ENCODE results near the gene FAM217B. TPM values are rescaled to one million over a fixed set of nuclear protein-coding genes. Genes with fewer than 3 reads are reported as not detected.

The FAM217B gene
- total and polyA plus RNA-seq, 2 donors (not counting 3 experiments of a cell fraction or from before 2014, with no cell fraction given): 2.7 to 8.2 TPM

DNA sequence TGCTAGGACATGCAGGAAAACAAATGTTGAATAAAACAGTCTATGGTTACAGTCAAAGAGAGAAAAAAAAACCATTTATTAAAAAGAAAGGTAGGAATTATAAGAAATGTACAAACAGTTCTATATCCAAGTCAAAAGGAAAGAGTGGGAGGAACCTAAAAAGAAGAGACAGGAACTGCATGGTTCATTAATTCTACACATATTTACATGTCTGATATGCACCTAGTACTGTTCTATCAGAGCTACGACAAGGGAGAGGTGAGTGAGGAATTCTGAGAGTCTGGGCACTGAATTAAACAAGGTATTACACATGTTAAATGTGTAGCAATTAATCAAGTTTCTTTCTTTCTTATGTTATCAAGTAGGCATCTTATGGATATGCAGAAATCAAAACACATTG is 48.6 kb upstream of the FAM217B start:
- ChIA-PET CTCF (no interaction called here), POLR2A (no interaction called here)
- Histone ChIP-seq H3K9me3 (replicated peaks; ENCODE audit: control insufficient read depth, insufficient read depth, low read length) (no peaks in the 10 kb centered on the region), H3K79me2 (ENCODE audit: control insufficient read depth, insufficient read depth, low read length) (no peaks in the 10 kb centered on the region), H3K9ac (replicated peaks; ENCODE audit: extremely low read depth, insufficient read depth, low read length) (no peak overlapping the region), H3K9me1 (replicated peaks; ENCODE audit: control insufficient read depth, extremely low read depth, insufficient read depth, low read length) (no peaks in the 10 kb centered on the region), H3K36me3 (ENCODE audit: control insufficient read depth in 2 of 2, extremely low read depth in 1 of 2, insufficient read depth in 2 of 2, low read length in 2 of 2) (no peaks in the 10 kb centered on the region), H3K4me3 (replicated peaks in 1 of 3; ENCODE audit: insufficient read depth in 1 of 3, low read depth in 1 of 3, low read length in 3 of 3) (no peak overlapping the region), H3K4me2 (ENCODE audit: insufficient read depth, low read length) (no peak overlapping the region), H3K27me3 (ENCODE audit: control insufficient read depth in 2 of 2, insufficient read depth in 2 of 2, low read length in 2 of 2) (no peaks in the 10 kb centered on the region), H3K27ac (ENCODE audit: insufficient read depth, low read depth, low read length) (no peak overlapping the region), H2AFZ (ENCODE audit: low read depth, low read length) (no peak overlapping the region), H4K20me1 (replicated peaks; ENCODE audit: control insufficient read depth, extremely low read depth, insufficient read depth, low read length) (no peaks in the 10 kb centered on the region), H3K4me1 (ENCODE audit: control insufficient read depth, extremely low read depth, insufficient read depth, low read length) (no peaks in the 10 kb centered on the region)
- no peak for FAIRE-seq
- intact Hi-C loops (cut with micrococcal nuclease): no loop called here
- DNase-seq (ENCODE audit: low read depth, low spot score): no peak
- TF ChIP-seq GATA2 (IDR thresholded peaks at IDR 0.05; ENCODE audit: insufficient read depth, insufficient read length, low read depth, low read length) (no peak), FOS (IDR thresholded peaks at IDR 0.05; ENCODE audit: borderline replicate concordance, insufficient read depth, low read length) (no peak), JUN (IDR thresholded peaks at IDR 0.05; ENCODE audit: borderline replicate concordance, insufficient read depth, insufficient read length, low read depth) (no peak), POLR2A (IDR thresholded peaks at IDR 0.05; ENCODE audit: low read depth, low read length) (no peak), EZH2 (IDR thresholded peaks at IDR 0.05; ENCODE audit: borderline replicate concordance, low read depth, low read length, severe bottlenecking) (no peak), MYC (IDR thresholded peaks at IDR 0.05; ENCODE audit: low read depth, low read length) (no peak), POLR2AphosphoS5 (IDR thresholded peaks at IDR 0.05; ENCODE audit: insufficient read depth, low read depth, low read length) (no peak)
- TF ChIP-seq, protein P1, sequence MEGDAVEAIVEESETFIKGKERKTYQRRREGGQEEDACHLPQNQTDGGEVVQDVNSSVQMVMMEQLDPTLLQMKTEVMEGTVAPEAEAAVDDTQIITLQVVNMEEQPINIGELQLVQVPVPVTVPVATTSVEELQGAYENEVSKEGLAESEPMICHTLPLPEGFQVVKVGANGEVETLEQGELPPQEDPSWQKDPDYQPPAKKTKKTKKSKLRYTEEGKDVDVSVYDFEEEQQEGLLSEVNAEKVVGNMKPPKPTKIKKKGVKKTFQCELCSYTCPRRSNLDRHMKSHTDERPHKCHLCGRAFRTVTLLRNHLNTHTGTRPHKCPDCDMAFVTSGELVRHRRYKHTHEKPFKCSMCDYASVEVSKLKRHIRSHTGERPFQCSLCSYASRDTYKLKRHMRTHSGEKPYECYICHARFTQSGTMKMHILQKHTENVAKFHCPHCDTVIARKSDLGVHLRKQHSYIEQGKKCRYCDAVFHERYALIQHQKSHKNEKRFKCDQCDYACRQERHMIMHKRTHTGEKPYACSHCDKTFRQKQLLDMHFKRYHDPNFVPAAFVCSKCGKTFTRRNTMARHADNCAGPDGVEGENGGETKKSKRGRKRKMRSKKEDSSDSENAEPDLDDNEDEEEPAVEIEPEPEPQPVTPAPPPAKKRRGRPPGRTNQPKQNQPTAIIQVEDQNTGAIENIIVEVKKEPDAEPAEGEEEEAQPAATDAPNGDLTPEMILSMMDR (IDR thresholded peaks at IDR 0.05; ENCODE audit: extremely low read depth in 1 of 2, insufficient read depth in 1 of 2, low read depth in 1 of 2, low read length in 2 of 2): no peak
- TF ChIP-seq, protein P2, sequence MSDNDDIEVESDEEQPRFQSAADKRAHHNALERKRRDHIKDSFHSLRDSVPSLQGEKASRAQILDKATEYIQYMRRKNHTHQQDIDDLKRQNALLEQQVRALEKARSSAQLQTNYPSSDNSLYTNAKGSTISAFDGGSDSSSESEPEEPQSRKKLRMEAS (IDR thresholded peaks at IDR 0.05; ENCODE audit: insufficient read depth, insufficient read length): no peak
- dilution Hi-C loops (cut with MboI; ENCODE audit: extremely low pct_ligation_motif_present, low sequenced_read_pairs): no loop called here
- BruUV-seq (replicated peaks): no TSS peak

All from endothelial cell of umbilical vein (primary cell).